Activated CD4-positive, alpha-beta T cell treated with anti-CD3 and anti-CD28 coated beads for 4 hours (primary cell): ENCODE results near the gene COX19.
"Not testable (repeated sequence)": the region's sequence is repeated elsewhere in the genome, so short reads cannot be mapped to it uniquely, and the experiment has no call there.

ENCODE experiments used
- DNase-seq, 2 donors: peaks; one replicate each; pipeline ENCODE4 v3.0.0-alpha.2; 2020

COX19 gene

GRCh38 chr7:959271-959670, 16.1 kb downstream of the COX19 start:
- no peak for DNase-seq

DNA sequence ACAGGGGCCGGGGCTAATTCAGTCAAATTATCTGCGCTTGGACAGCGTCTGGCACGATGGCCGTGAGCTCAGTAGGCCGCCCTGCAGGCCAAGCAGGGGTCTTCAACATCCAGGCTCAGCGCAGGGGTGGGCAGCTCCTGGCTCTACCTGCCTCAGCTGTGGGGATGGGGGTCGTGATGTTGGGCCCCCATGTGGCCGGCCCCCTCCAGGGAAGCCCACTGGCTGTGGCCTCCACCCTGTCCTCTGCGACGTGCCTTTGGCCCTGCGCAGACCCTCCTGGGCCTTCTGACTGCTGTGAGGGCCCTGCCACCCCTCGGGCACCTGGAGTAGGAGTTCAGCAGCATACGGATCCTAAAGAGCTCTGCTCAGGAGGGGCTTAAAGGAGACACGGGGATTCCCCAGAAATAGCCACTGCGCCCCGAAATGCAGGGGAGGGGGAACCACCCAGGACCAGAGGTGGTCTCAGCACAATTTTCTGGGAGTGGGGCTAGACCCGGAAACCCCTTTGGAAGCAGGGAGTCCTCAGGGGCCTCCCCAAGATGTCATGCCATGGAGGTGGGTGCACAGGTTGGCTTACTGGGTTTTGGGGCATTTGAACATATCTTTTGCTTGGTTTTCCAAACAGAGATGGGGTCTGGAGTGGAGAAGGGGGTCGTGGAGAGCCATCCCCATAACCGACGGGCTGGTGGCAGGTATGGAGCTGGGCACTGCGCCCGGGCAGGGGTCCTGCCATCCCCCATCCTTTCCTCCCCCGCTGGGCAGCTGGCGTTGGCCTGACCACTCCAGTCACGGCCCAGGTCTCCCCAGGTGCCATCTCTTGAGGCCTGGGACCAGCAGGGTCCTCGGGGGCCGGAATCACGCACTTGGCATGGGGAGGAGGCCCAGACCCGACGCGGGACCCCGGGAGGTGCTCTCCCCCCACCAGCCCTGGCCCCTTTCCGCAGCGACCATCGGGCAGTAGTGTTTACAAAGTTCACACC, 16.8 kb downstream of the COX19 start:
- no peak for DNase-seq

DNA sequence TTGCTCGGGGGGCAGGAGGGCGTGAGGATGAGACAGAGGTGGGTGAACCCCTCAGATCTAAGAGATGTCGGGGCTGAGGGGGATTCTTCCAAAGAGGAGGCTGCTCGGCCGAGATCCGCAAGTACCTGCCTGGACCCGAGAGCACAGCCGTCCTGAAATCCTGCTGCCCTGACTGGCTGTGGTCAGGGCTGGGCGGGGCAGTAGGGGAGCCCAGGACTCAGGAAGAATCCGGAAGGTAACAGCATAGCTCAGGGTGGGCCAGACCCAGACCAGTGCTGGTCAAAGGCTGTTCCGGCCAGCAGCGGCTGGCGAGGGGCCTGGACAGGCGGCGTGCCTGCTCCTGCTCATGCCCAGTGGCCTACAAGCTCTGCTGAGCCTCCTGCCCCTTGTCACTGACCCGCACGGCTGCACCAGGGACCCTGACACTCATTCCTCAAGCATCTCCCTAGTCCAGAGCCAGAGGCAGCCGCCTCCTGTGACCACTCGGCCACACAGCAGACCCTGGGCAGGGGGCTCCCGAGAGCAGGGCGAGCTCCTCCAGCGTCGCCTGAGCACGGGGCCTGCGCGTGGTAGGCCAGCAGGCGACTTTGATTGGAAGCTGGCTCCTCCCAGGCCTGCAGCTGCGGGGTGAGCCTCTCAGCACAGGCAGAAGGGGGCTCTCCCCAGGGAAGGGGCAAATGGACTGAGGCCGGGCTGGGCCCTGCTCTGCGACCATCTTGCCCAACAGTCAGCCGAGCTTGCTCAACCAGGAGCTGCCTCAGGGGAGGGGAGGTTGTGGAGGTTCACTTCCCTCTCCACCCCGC, 17.7 kb downstream of the COX19 start:
- DNase-seq: no peak

GRCh38 chr7:956031-956430, 19.3 kb downstream of the COX19 start:
- no peak for DNase-seq

DNA sequence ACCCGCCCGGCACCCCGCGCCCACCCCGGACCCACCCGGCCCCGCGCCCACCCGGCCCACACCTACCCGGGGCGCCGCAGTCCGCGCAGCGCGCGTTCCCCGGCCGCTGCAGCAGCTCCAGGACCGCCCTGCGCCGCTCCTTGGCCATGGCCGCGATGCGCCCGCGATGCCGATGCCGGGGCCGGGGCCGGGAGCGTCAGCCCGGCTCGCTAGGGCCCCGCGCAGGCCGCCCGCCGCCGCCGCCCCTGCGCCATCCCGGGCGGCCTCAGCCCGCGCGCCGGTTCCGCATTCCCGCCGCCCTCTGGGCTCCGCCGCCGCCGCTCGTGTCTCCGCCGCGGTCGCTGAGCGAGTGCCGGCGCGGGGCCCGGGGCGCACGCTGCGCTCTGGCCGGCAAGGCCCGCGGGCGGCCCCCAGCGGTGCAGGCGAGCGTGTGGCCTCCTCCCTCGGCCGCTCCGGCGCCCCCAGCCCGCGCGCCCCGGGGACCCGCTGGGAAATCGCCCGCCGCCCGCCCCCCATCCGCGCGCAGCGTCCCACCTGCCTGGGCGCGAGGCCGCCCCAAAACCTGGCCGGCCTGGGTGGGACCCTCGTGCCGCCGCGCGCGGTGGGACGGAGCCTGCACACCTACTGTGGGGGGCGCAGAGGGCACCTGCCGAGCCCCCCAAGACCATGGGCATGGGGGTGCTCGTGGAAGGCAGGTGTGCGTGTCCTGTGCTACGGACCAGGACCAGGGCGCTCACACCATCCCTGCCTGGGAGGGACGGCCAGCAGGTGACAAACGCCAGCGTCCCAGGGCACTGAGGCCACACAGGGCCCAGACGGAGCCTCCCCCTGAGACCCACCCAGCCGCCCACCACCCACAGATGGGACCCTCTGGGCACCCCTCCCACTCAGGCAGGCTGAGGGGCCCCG, 20.8 kb downstream of the COX19 start, which contains the start of gene ADAP1:
Gene ADAP1, minus strand, starts transcription at position 351 of the 909 bp plus-strand sequence. Its CDS starts 203 bp downstream, at position 148.
- DNase-seq: peak; percentile 49 to 56

- no peak for DNase-seq
These were observed 21.6 kb downstream of the COX19 start for GRCh38 chr7:953547-954327.

DNA sequence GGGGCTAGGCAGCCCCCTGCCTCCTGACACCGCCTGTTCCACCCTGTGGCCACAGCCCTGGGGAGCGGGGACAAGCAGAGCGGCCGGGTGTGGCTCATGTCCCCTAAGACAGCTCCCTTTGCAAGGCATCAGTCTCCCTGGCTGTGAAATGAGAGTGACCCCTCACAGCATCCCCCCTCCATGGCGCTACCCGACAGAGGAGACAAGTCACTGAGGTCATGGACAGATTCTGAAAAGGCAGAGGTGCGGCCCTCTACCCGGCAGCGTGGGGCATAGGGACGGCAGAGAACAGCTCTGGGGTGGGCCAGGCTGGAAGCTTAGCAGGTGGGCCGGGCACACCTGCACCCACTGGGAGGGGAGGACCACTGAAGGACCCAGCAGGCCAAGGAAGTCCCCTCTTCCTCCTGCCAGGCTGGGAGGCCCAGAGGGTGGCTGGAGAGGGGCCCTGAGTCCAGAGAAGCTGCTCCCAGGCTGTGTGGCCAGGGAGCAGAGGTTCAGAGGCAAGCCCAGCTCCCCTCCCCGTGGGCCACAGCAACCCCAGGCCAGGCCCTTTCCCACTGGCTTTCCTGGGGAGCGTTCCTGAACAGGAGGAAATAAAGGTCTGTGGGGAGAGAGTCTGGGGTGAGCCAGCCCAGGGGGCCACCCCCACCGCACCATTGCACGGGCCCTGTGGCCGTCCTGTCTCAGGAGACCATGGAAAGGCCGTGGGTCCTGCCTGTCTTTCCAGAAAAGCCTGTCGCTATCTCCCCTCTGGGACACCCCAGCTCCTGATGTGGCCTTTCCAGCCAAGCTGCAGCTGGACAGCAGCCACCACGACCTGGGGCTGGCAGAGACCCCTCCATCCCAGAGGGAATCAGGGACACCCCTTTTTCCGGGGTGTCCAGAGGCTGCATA, 22.6 kb downstream of the COX19 start:
- no peak for DNase-seq

GRCh38 chr7:951881-952547, 23.3 kb downstream of the COX19 start:
- no peak for DNase-seq

GRCh38 chr7:949021-949934, 26.1 kb downstream of the COX19 start:
- no peak for DNase-seq

GRCh38 chr7:947391-948210, 27.7 kb downstream of the COX19 start:
- no peak for DNase-seq

DNA sequence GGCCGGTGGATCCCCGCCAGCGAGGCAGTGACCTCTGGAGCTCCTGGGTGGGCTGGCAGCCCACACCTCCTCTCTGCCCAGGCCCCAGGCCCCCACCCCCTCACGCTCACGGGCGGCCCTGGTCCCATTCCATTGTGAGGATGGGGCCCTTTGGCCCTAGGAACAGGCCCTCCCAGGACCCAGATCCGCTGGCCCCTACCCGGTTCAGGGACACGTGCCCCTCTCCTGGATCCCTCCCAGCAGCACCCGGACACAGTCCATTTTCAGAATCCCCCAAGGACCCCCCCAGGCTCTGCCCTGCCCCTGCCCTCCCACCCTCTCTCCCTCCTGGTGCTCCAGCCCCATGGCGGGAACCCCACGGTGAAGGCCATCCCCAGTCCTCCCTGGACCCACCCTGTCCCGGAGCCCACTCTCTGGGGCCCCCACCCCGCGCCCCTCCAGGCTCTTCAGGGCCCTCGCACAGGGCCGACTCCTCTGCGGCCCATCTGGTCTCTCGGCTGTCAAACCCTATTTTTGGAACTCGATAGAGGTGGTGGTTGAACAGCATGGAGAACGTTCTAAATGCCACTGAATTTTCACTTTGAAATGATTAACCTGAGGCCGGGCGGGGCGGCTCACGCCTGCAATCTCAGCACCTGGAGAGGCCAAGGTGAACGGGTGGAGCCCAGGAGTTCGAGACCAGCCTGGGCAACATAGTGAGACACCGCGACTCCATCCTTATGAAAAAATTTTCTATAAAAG, 28.9 kb downstream of the COX19 start:
- no peak for DNase-seq

DNA sequence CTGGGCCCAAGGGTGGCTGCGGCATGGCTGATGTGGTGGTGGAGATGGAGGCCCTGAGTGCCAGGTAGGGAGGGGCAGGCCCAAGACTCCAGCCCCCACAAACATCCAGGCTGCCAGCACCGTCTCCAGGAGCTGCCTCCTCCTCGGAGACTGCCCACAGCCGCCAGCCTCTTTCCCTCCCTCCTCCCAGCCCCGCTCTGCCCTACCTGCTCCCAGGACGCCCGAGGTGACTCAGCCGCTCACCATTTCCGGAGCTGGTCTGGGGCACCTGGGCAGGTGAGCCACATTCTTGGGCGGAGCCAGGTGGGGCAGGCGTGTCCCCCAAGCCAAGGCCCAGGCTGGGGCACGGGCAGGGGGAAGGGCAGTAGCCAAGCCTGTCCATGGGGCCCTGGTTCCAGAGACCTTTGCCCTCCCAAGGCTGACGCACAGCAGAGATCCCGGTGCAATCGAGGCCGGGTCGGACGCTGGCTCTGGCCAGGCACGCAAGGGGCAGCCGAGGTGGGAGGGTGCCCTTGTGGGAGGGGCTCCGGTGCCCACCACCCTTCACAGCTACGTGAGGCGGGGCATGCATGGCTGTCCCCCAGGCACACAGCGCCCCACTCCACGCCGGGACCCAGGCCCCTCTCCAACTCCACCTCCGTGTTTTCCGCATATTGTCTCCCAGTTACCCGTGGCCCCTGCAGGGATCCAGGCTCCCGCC, 29.6 kb downstream of the COX19 start:
- no peak for DNase-seq

GRCh38 chr7:945147-945555, 30.2 kb downstream of the COX19 start:
- no peak for DNase-seq

DNA sequence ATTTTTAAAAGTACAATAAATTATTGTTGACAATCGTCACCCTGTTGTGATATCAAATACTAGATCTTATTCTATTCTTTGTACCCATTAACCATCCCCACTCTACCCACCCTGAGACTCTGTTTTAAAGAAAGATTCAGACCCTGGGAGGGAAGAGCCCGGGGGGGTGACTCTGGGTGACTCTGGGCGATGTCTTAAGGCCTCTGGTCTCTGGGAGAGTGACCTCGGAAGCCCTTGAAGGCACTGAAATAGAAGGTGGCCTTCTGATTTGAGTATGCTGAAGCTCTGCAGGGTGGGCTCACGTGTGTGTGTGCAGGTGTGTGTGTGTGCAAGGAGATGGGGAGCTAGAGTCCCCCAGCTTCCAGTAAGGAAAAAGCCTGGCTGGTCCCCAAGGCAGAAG, 30.6 kb downstream of the COX19 start:
- no peak for DNase-seq

- DNase-seq: not testable (repeated sequence)
These were observed 31.6 kb downstream of the COX19 start for GRCh38 chr7:943793-944192.

DNA sequence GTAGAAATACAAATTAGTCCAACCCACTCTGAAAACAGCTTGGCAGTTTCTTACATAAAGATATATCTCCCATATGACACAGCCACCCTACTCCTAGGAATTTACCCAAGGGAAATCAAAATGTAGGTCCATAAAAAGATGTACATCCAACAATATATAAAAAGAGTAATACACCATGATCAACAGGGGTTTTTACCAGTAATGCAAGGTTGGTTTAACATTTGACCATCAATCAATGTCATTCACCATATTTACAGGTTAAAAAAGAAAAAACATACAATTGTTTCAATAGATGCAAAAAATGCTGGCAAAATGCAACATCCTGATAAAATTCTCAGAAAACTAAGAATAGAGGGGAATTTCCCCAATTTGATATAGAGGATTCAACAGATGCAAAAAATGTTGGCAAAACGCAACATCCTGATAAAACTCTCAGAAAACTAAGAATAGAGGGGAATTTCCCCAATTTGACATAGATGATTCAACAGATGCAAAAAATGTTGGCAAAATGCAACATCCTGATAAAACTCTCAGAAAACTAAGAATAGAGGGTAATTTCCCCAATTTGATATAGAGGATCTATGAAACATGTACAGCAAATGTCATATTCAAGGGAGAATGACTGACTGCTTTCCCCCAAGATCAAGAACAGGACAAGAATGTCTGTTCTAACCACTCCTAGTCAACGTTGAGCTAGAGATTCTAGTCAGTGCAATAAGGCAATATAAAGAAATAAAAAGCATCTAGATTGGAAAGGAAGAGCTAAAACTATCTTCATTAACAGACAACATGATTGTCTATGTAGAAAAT, 34.5 kb downstream of the COX19 start:
- DNase-seq: no peak
